Naive thymus-derived CD4-positive, alpha-beta T cell (primary cell): ENCODE results near the gene PCNX1. TPM values are rescaled to one million over a fixed set of nuclear protein-coding genes. Genes with fewer than 3 reads are reported as not detected.
A peak's percentile ranks its signal among the peaks of the same experiment; 100 is the strongest.
"Not testable (repeated sequence)": the region's sequence is repeated elsewhere in the genome, so short reads cannot be mapped to it uniquely, and the experiment has no call there.

ENCODE experiments used
- ATAC-seq: fragments of 150-1000 bp; cut with Tn5 transposase; 2 replicates; pipeline ENCODE4 v1.10.0; 2021; ENCODE audit warnings: mild to moderate bottlenecking, moderate library complexity
- CTCF ChIA-PET: fragments of 350-600 bp; sonication (Branson Sonifier 250); formaldehyde crosslinking; loops from one replicate; lab custom pipeline; 2021; ENCODE audit warnings: antibody characterized with exemption; lab: Charles Lee
- POLR2A ChIA-PET: fragments of 350-600 bp; sonication (Branson Sonifier 250); formaldehyde crosslinking; loops from one replicate; lab custom pipeline; 2021; ENCODE audit warnings: antibody characterized with exemption, inconsistent platforms; lab: Charles Lee
- DNase-seq, 9 donors: peaks; one replicate each; pipeline versions ENCODE4 v3.0.0 to v3.0.0-alpha.2; 2020 to 2022; ENCODE audit warnings: mixed read lengths in 1 of 9
- H3K27ac ChIP-seq: one replicate; pipeline ENCODE4 v1.7.0; 2013; ENCODE audit warnings: mild to moderate bottlenecking, low read depth, low read length, moderate library complexity
- H3K27me3 ChIP-seq, 2 donors: one replicate each; pipeline ENCODE4 v1.7.0; 2013; ENCODE audit warnings: low read length in 2 of 2, mild to moderate bottlenecking in 2 of 2, moderate library complexity in 2 of 2; ENCODE audit not compliant: control insufficient read depth in 2 of 2, insufficient read depth in 2 of 2
- H3K36me3 ChIP-seq, 3 experiments: 1 replicate in 2 of 3; 2 replicates in 1 of 3; pipeline ENCODE4 v1.7.0; 2013; ENCODE audit warnings: low read length in 3 of 3, mild to moderate bottlenecking in 3 of 3, moderate library complexity in 1 of 3; ENCODE audit not compliant: insufficient read depth in 3 of 3, control insufficient read depth in 2 of 3
- H3K4me1 ChIP-seq, 2 donors: one replicate each; pipeline ENCODE4 v1.7.0; 2013; ENCODE audit warnings: low read length in 2 of 2, mild to moderate bottlenecking in 2 of 2, moderate library complexity in 1 of 2; ENCODE audit not compliant: control insufficient read depth in 2 of 2, insufficient read depth in 2 of 2
- H3K4me3 ChIP-seq: 2 replicates; pipeline ENCODE4 v1.7.0; 2013; ENCODE audit warnings: mild to moderate bottlenecking, low read length
- H3K9me3 ChIP-seq, 3 experiments: 1 replicate in 2 of 3; 2 replicates in 1 of 3; pipeline ENCODE4 v1.7.0; 2013; ENCODE audit warnings: low read length in 3 of 3; ENCODE audit not compliant: control insufficient read depth in 2 of 3
- H3K27ac Mint-ChIP-seq, 9 donors: one replicate each; pipeline ENCODE4 v1.8.0; 2020 to 2022; ENCODE audit warnings: mixed read lengths in 9 of 9, mild to moderate bottlenecking in 8 of 9, moderate library complexity in 5 of 9, inconsistent platforms in 2 of 9
- H3K27me3 Mint-ChIP-seq, 5 donors: one replicate each; pipeline ENCODE4 v1.8.0; 2021 to 2022; ENCODE audit warnings: mixed read lengths in 5 of 5, mild to moderate bottlenecking in 1 of 5
- H3K36me3 Mint-ChIP-seq, 5 donors: one replicate each; pipeline ENCODE4 v1.8.0; 2020 to 2022; ENCODE audit warnings: mixed read lengths in 5 of 5, mild to moderate bottlenecking in 3 of 5, inconsistent platforms in 1 of 5
- H3K4me1 Mint-ChIP-seq, 7 donors: one replicate each; pipeline ENCODE4 v1.8.0; 2020 to 2022; ENCODE audit warnings: mixed read lengths in 7 of 7, mild to moderate bottlenecking in 3 of 7, inconsistent platforms in 1 of 7
- H3K4me3 Mint-ChIP-seq, 10 donors: one replicate each; pipeline ENCODE4 v1.8.0; 2020 to 2022; ENCODE audit warnings: mild to moderate bottlenecking in 10 of 10, mixed read lengths in 10 of 10, moderate library complexity in 6 of 10, inconsistent platforms in 2 of 10
- H3K9me3 Mint-ChIP-seq, 11 donors: one replicate each; pipeline ENCODE4 v1.8.0; 2020 to 2022; ENCODE audit warnings: mixed read lengths in 11 of 11, mild to moderate bottlenecking in 4 of 11, inconsistent platforms in 1 of 11, moderate library complexity in 1 of 11
- intact Hi-C, 2 donors: fragments of 100-400 bp; cut with micrococcal nuclease; formaldehyde crosslinking; loops; one replicate each; pipeline ENCODE4 v1.15.1; 2023
- polyA plus RNA-seq, 2 donors: library from polyadenylated mRNA; unstranded; fragments of 300-500 nt; fragmentation: Illumina TruSeq; gene quantifications; one replicate each; pipeline ENCODE4 v1.2.3, GENCODE V29; 2021
- total RNA-seq, 6 experiments: library from RNA in 5 of 6; stranded (reverse) in 5 of 6; gene quantifications; 1 replicate in 5 of 6; 2 replicates in 1 of 6; pipeline ENCODE4 v1.2.3 and lab custom pipeline; 2021 to 2026

The PCNX1 gene
- total and polyA plus RNA-seq, 7 experiments from 2014 or later: 11.2 to 114 (median 111) TPM

DNA sequence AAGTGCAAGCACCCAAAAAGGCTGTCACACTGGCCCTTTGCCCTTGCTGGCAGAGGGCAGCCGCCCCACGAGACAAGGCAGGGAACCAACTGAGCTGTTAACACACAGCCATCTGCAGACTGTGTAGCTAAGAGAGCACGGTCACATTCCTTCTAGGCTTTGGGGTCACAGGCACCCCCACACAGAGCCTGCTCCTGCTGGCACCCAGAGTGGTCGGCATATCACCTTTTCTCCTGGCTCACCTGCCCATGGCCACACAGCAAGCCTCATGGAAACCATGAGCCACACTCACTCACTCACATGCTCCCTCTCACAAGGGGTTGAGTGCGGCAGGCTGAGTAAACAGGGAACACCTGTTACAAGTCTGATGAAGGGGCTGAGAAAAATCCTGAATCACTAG lies 214.5 kb downstream of the PCNX1 start:
- peaks cover 0 to 12% (median 4%) of the 10 kb centered on the region in 5 donors for H3K36me3 Mint-ChIP-seq
- H3K4me3 Mint-ChIP-seq: no peak overlapping the region
- ChIA-PET CTCF (no interaction called here), POLR2A (no interaction called here)
- no peaks in the 10 kb centered on the region for H3K9me3 ChIP-seq
- peaks cover 0 to 7% (median 0%) of the 10 kb centered on the region in 11 donors for H3K9me3 Mint-ChIP-seq
- H3K4me3 ChIP-seq: no peak overlapping the region
- peaks cover 0 to 13% (median 4%) of the 10 kb centered on the region in 7 donors for H3K4me1 Mint-ChIP-seq
- no peaks in the 10 kb centered on the region for H3K4me1 ChIP-seq
- peak overlapping the region in 1 of 9 donors; percentile 34 for H3K27ac Mint-ChIP-seq
- intact Hi-C loops: no loop called here
- no peaks in the 10 kb centered on the region for H3K27me3 ChIP-seq
- DNase-seq: no peak
- H3K27ac ChIP-seq: no peak overlapping the region
- no peaks in the 10 kb centered on the region for H3K36me3 ChIP-seq
- H3K27me3 Mint-ChIP-seq: no peaks in the 10 kb centered on the region
- no peak for ATAC-seq

DNA sequence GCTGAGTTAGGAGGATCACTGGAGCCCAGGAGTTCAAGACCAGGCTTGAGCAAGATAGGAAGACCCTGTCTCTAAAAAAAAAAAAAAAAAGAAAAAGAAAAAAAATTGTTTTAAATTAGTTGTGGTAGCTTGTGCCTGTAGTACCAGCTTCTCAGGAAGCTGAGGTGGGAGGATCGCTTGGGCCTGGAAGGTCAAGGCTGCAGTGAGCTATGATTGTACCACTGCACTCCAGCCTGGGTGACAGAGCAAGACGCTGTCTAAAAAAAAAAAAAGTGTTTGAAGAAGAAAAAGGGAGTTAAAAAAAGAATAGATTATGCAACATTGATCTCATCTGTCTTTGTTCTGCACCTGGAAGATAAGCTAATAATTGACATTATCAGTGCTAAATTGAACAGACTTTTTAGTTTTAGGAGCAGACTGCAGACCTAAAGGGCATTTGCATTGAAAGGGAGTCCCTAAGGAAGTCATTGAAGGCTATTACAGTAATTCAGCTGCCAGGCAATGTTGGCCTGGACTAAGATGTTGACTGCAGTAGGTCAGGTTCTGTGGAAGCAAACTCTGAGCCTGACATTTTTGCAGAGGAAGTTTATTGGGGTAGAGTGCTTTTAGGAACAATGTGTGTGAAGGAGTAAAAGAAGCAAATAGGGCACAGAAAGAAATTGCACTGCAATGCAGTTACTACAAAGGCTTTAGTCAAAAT lies 215.8 kb downstream of the PCNX1 start:
- POLR2A ChIA-PET: no interaction called here
- H3K27me3 Mint-ChIP-seq: no peaks in the 10 kb centered on the region

DNA sequence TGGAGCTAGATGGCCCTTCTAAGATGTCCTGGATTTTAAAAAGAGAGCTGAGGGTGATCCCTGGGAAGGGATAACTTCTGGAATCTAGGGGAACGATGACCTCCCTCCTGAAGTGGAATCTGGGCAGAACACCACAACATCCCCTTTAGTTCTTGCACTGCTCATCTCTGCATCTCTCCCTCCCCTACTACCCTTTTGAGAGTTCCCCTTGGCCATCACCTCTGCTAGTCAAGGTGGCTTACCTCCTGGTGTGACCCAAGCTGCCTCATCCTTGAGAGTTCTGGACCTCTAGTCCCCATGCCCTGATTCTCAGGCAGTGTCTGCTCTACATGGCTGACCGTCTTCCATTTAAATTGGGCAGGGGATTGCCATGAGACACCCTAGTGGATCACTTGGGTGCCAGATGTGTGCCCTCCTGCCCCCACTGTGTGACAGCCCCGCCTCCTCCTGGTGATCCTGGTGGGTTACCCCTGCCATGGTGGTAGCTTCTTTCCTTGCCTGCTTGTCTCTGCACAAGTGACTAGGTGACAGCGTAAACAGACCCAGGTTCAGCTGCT lies 216.4 kb downstream of the PCNX1 start:
- no peak overlapping the region for H3K4me3 Mint-ChIP-seq
- peaks cover 0 to 13% (median 2%) of the 10 kb centered on the region in 7 donors for H3K4me1 Mint-ChIP-seq
- peak; percentile 12 for ATAC-seq
- H3K9me3 ChIP-seq: no peaks in the 10 kb centered on the region
- no peak overlapping the region for H3K4me3 ChIP-seq
- H3K27ac ChIP-seq: no peak overlapping the region
- no peaks in the 10 kb centered on the region for H3K36me3 ChIP-seq
- no peaks in the 10 kb centered on the region for H3K27me3 Mint-ChIP-seq
- H3K9me3 Mint-ChIP-seq: peaks cover 0 to 7% (median 0%) of the 10 kb centered on the region in 11 donors
- CTCF ChIA-PET: interaction anchor here (0.7 to 2.0 kb wide), 2 partner anchors 15 to 275 kb away, joined by 3 to 5 read pairs; no protein-coding TSS in a partner anchor
- no peaks in the 10 kb centered on the region for H3K4me1 ChIP-seq
- H3K27me3 ChIP-seq: no peaks in the 10 kb centered on the region
- H3K27ac Mint-ChIP-seq: no peak overlapping the region
- H3K36me3 Mint-ChIP-seq: peaks cover 0 to 6% (median 0%) of the 10 kb centered on the region in 5 donors
- DNase-seq: no peak
- POLR2A ChIA-PET: no interaction called here
- intact Hi-C loops: no loop called here

More for the DNA sequence above, 215.8 kb downstream of the PCNX1 start:
- intact Hi-C loops: no loop called here
- Histone ChIP-seq H3K27me3 (no peaks in the 10 kb centered on the region), H3K9me3 (no peaks in the 10 kb centered on the region), H3K4me1 (no peaks in the 10 kb centered on the region), H3K27ac (no peak overlapping the region), H3K36me3 (no peaks in the 10 kb centered on the region), H3K4me3 (no peak overlapping the region)
- H3K4me1 Mint-ChIP-seq: peaks cover 0 to 13% (median 2%) of the 10 kb centered on the region in 7 donors
- H3K27ac Mint-ChIP-seq: peak overlapping the region in 2 of 9 donors; percentile 32 to 50
- H3K9me3 Mint-ChIP-seq: peaks cover 0 to 7% (median 0%) of the 10 kb centered on the region in 11 donors
- ATAC-seq: no peak
- no peak overlapping the region for H3K4me3 Mint-ChIP-seq
- DNase-seq: no peak
- H3K36me3 Mint-ChIP-seq: peaks cover 0 to 9% (median 0%) of the 10 kb centered on the region in 5 donors
- CTCF ChIA-PET: interaction anchor here (0.7 to 2.0 kb wide), 2 partner anchors 15 to 276 kb away, joined by 3 to 5 read pairs; no protein-coding TSS in a partner anchor

DNA sequence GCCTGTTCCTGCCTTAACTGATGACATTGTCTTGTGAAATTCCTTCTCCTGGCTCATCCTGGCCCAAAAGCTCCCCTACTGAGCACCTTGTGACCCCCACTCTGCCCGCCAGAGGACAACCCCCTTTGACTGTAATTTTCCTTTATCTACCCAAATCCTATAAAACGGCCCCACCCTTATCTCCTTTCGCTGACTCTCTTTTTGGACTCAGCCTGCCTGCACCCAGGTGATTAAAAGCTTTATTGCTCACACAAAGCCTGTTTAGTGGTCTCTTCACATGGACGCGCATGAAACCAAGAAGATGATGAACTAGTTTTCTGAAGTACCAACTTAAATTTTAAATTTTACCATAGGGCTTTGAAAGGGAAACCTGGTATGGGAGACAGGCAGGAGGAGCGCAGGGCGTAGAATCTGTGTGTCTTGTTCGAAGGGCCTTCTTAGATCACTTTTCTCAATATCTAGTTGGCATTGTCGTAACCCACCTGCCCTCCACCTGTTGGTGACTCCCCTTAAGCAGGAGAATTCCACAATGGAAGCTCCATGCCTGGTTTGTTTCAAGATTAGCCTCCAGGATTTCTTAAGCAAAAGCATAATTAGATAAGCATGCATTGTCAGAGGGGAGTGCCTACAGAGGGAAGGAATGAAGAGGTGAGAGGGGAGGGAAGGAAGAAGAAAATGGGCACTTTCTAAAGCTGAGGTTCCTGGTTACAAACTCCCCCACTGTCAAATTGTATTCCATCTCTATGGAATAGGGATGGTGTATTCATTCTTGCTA lies 222.6 kb downstream of the PCNX1 start:
- H3K9me3 Mint-ChIP-seq, H3K36me3 Mint-ChIP-seq, H3K4me3 Mint-ChIP-seq, H3K36me3 ChIP-seq, CTCF ChIA-PET, H3K27me3 Mint-ChIP-seq, H3K4me3 ChIP-seq, H3K4me1 ChIP-seq, H3K27ac ChIP-seq, DNase-seq, ATAC-seq, H3K9me3 ChIP-seq, POLR2A ChIA-PET, H3K27me3 ChIP-seq: not testable (repeated sequence)
- H3K4me1 Mint-ChIP-seq: peaks cover 0 to 14% (median 0%) of the 10 kb centered on the region in 7 donors
- peak overlapping the region in 1 of 9 donors; percentile 37 for H3K27ac Mint-ChIP-seq
- intact Hi-C loops: loop anchor here in 1 of 2 donors (10.0 kb wide), 1 partner anchor 275 kb away; no protein-coding TSS in a partner anchor

DNA sequence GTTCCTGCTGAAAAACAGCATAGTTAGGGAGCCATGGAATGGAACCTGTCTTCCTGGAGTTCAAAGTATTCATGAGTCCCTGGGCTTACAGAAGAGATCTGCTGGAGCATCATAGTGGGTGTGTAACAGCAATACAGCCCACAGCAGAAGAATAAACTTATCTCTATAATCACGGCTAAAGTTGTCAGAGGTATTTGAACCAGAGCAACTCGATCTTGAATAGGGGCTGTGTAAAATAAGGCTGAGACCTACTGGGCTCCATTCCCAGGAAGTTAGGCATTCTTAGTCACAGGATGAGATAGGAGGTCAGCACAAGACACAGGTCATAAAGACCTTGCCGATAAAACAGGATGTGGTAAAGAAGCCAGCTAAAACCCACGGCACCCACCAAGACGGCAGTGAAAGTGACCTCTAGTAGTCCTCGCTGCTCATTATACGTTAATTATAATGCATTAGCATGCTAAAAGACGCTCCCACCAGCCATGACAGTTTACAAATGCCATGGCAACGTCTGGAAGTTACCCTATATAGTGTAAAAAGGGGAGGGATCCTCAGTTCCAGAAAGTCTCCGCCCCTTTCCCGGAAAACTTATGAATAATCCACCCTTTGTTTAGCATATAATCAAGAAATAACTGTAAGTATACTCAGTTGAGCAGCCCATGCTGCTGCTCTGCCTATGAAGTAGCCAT lies 223.4 kb downstream of the PCNX1 start:
- no peaks in the 10 kb centered on the region for H3K4me1 ChIP-seq
- ChIA-PET POLR2A (no interaction called here), CTCF (no interaction called here)
- Mint-ChIP-seq H3K4me1 (peaks cover 0 to 14% (median 0%) of the 10 kb centered on the region in 7 donors), H3K27ac (no peak overlapping the region), H3K9me3 (peaks cover 0 to 2% (median 0%) of the 10 kb centered on the region in 11 donors), H3K27me3 (no peaks in the 10 kb centered on the region), H3K4me3 (no peak overlapping the region), H3K36me3 (no peaks in the 10 kb centered on the region)
- no peaks in the 10 kb centered on the region for H3K27me3 ChIP-seq
- no peaks in the 10 kb centered on the region for H3K9me3 ChIP-seq
- ATAC-seq: peak; percentile 88
- H3K27ac ChIP-seq: no peak overlapping the region
- no peak for DNase-seq
- H3K4me3 ChIP-seq: no peak overlapping the region
- H3K36me3 ChIP-seq: no peaks in the 10 kb centered on the region
- intact Hi-C loops: loop anchor here in 1 of 2 donors (10.0 kb wide), 1 partner anchor 274 kb away; no protein-coding TSS in a partner anchor

DNA sequence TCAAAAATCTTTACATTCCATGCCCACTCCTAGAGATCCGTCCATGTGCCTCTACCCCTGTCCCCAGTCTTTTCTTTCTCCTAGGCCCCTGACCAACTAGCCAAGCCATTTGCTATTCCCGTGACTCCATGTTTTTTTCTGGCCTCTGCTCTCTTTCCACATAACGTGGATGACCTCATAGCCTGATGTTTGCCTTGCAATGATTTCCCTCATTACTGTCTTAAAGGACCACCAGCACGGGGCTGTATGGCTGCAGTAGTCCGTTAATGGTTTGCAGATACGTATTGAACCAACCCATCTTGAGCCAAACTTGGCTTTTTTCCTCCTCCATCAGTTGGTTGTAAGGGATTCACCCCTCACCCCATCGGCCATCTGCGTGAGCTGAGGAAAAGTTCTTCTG lies 226.0 kb downstream of the PCNX1 start:
- intact Hi-C loops: loop anchor here in 1 of 2 donors (10.0 kb wide), 1 partner anchor 272 kb away; no protein-coding TSS in a partner anchor
- Histone ChIP-seq H3K27ac (no peak overlapping the region), H3K4me1 (no peaks in the 10 kb centered on the region), H3K9me3 (no peaks in the 10 kb centered on the region), H3K27me3 (no peaks in the 10 kb centered on the region), H3K4me3 (no peak overlapping the region), H3K36me3 (no peaks in the 10 kb centered on the region)
- Mint-ChIP-seq H3K27ac (no peak overlapping the region), H3K4me3 (no peak overlapping the region), H3K27me3 (no peaks in the 10 kb centered on the region), H3K36me3 (no peaks in the 10 kb centered on the region), H3K4me1 (peaks cover 0 to 18% (median 0%) of the 10 kb centered on the region in 7 donors), H3K9me3 (peaks cover 0 to 2% (median 0%) of the 10 kb centered on the region in 11 donors)
- POLR2A ChIA-PET: no interaction called here
- no peak for ATAC-seq
- DNase-seq: no peak
- CTCF ChIA-PET: interaction anchor here (0.6 to 1.8 kb wide), 2 partner anchors 8 to 620 kb away, joined by 3 to 5 read pairs; no protein-coding TSS in a partner anchor
